Measurements from ENCODE around the gene PFDN2. TPM values are rescaled to one million over a fixed set of nuclear protein-coding genes. Genes with fewer than 3 reads are reported as not detected.
"Not testable (repeated sequence)": the region's sequence is repeated elsewhere in the genome, so short reads cannot be mapped to it uniquely, and the experiment has no call there.

Gene PFDN2
- total and polyA plus RNA-seq, 2 experiments from 2014 or later = 35.9 to 121 TPM

GRCh38 chr1:161069731-161070270 lies 48.0 kb downstream of the PFDN2 start, which contains the start of gene ARHGAP30:
Gene ARHGAP30, minus strand, starts transcription at chr1:161069891. Its CDS starts 267 bp downstream, at chr1:161069624.
- no peaks in the 10 kb centered on the region for H3K36me3 ChIP-seq (ENCODE audit: low read depth)
- no peak within 1 kb of the TSS for H3K9ac ChIP-seq
- H3K4me3 ChIP-seq = no peak within 1 kb of the TSS
- no peak within 1 kb of the TSS for H3K4me2 ChIP-seq (ENCODE audit: unreplicated experiment)
- no peak for DNase-seq
- no peaks in the 10 kb centered on the region for H3K4me1 ChIP-seq (ENCODE audit: insufficient read depth)
- H4K20me1 ChIP-seq (ENCODE audit: insufficient read depth) = no peaks in the 10 kb centered on the region
- no peak within 1 kb of the TSS for H2AFZ ChIP-seq
- H3K27ac ChIP-seq = no peak within 1 kb of the TSS
- TF ChIP-seq EZH2 (IDR thresholded peaks at IDR 0.05; ENCODE audit: insufficient read depth, poor library complexity, severe bottlenecking) (no peak), EZH2phosphoT487 (IDR thresholded peaks at IDR 0.05; ENCODE audit: insufficient read depth, low read depth) (no peak)
- in situ Hi-C loops (cut with MboI) = no loop called here
- 82 to 83% methylated on average over 9 of the region's 9 CpGs for WGBS, 2 experiments (ENCODE audit: low coverage in 1 of 2, low lambda C conversion rate in 2 of 2, missing lambda C conversion rate in 2 of 2)
- no peaks in the 10 kb centered on the region for H3F3A ChIP-seq (ENCODE audit: insufficient read depth)
- no peaks in the 10 kb centered on the region for H3K9me3 ChIP-seq (ENCODE audit: low read depth)
- H3K79me2 ChIP-seq (ENCODE audit: insufficient read depth) = no peaks in the 10 kb centered on the region
- no peaks in the 10 kb centered on the region for H3K27me3 ChIP-seq (replicated peaks; ENCODE audit: insufficient read depth)
- H3K9me2 ChIP-seq (ENCODE audit: insufficient read depth) = no peaks in the 10 kb centered on the region

- TF ChIP-seq EZH2phosphoT487 (IDR thresholded peaks at IDR 0.05; ENCODE audit: insufficient read depth, low read depth) (no peak), EZH2 (IDR thresholded peaks at IDR 0.05; ENCODE audit: insufficient read depth, poor library complexity, severe bottlenecking) (no peak)
- H3K9me3 ChIP-seq (ENCODE audit: low read depth) = no peaks in the 10 kb centered on the region
- H4K20me1 ChIP-seq (ENCODE audit: insufficient read depth) = no peaks in the 10 kb centered on the region
- in situ Hi-C loops (cut with MboI) = no loop called here
- no peak for DNase-seq
- H3K4me2 ChIP-seq (ENCODE audit: unreplicated experiment) = no peak overlapping the region
- H3F3A ChIP-seq (ENCODE audit: insufficient read depth) = no peaks in the 10 kb centered on the region
- H3K4me3 ChIP-seq = no peak overlapping the region
- WGBS, 2 experiments (ENCODE audit: low coverage in 1 of 2, low lambda C conversion rate in 2 of 2, missing lambda C conversion rate in 2 of 2) = 84 to 95% methylated on average over 8 to 9 of the region's 9 CpGs
- H3K9me2 ChIP-seq (ENCODE audit: insufficient read depth) = no peaks in the 10 kb centered on the region
- H3K27me3 ChIP-seq (replicated peaks; ENCODE audit: insufficient read depth) = no peaks in the 10 kb centered on the region
- H3K9ac ChIP-seq = no peak overlapping the region
- H3K27ac ChIP-seq = no peak overlapping the region
- H2AFZ ChIP-seq = no peak overlapping the region
- no peaks in the 10 kb centered on the region for H3K36me3 ChIP-seq (ENCODE audit: low read depth)
- no peaks in the 10 kb centered on the region for H3K4me1 ChIP-seq (ENCODE audit: insufficient read depth)
- no peaks in the 10 kb centered on the region for H3K79me2 ChIP-seq (ENCODE audit: insufficient read depth)
Measured at GRCh38 chr1:161069241-161069640, 48.6 kb downstream of the PFDN2 start.

GRCh38 chr1:161068306-161069234 lies 49.3 kb downstream of the PFDN2 start:
- H3K4me2 ChIP-seq (ENCODE audit: unreplicated experiment) = no peak overlapping the region
- in situ Hi-C loops (cut with MboI) = no loop called here
- H3K9ac ChIP-seq = no peak overlapping the region
- no peaks in the 10 kb centered on the region for H3K36me3 ChIP-seq (ENCODE audit: low read depth)
- no peak for TF ChIP-seq EZH2phosphoT487 (IDR thresholded peaks at IDR 0.05; ENCODE audit: insufficient read depth, low read depth)
- no peak for TF ChIP-seq EZH2 (IDR thresholded peaks at IDR 0.05; ENCODE audit: insufficient read depth, poor library complexity, severe bottlenecking)
- no peaks in the 10 kb centered on the region for H3K4me1 ChIP-seq (ENCODE audit: insufficient read depth)
- H2AFZ ChIP-seq = peak overlapping the region; percentile 58
- no peaks in the 10 kb centered on the region for H3F3A ChIP-seq (ENCODE audit: insufficient read depth)
- no peaks in the 10 kb centered on the region for H3K27me3 ChIP-seq (replicated peaks; ENCODE audit: insufficient read depth)
- WGBS, 2 experiments (ENCODE audit: low coverage in 1 of 2, low lambda C conversion rate in 2 of 2, missing lambda C conversion rate in 2 of 2) = 76 to 82% methylated on average over 10 of the region's 10 CpGs
- H3K9me3 ChIP-seq (ENCODE audit: low read depth) = no peaks in the 10 kb centered on the region
- no peak overlapping the region for H3K27ac ChIP-seq
- DNase-seq = no peak
- no peaks in the 10 kb centered on the region for H4K20me1 ChIP-seq (ENCODE audit: insufficient read depth)
- no peak overlapping the region for H3K4me3 ChIP-seq
- H3K79me2 ChIP-seq (ENCODE audit: insufficient read depth) = no peaks in the 10 kb centered on the region
- H3K9me2 ChIP-seq (ENCODE audit: insufficient read depth) = no peaks in the 10 kb centered on the region

DNA sequence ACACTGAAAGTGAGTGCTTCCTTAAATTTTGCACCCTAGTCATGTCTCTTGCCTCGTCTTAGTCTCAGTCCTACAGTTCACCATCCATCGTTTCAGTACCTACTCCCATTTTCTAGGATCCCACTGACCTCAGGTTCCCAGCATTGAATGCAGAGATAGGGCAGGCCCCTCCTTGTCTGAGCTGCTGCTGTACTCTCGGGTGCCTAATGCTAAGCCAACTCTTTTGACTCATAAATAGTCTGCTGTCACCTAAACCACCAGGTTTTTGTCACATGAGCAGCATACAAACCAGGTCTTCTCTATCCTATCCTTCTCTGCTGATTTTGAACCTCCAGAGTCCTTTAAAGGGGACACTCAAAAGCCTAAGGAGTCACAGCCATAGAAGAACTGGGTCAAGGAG lies 51.1 kb downstream of the PFDN2 start:
- 43 to 52% methylated on average over 3 of the region's 3 CpGs for WGBS, 2 experiments (ENCODE audit: low coverage in 1 of 2, low lambda C conversion rate in 2 of 2, missing lambda C conversion rate in 2 of 2)
- no peak for DNase-seq
- H3K27ac ChIP-seq = no peak overlapping the region
- no peaks in the 10 kb centered on the region for H3K4me1 ChIP-seq (ENCODE audit: insufficient read depth)
- H3K27me3 ChIP-seq (replicated peaks; ENCODE audit: insufficient read depth) = no peaks in the 10 kb centered on the region
- no peaks in the 10 kb centered on the region for H3K79me2 ChIP-seq (ENCODE audit: insufficient read depth)
- no peaks in the 10 kb centered on the region for H3F3A ChIP-seq (ENCODE audit: insufficient read depth)
- TF ChIP-seq EZH2phosphoT487 (IDR thresholded peaks at IDR 0.05; ENCODE audit: insufficient read depth, low read depth) = no peak
- no peak for TF ChIP-seq EZH2 (IDR thresholded peaks at IDR 0.05; ENCODE audit: insufficient read depth, poor library complexity, severe bottlenecking)
- no peaks in the 10 kb centered on the region for H3K9me2 ChIP-seq (ENCODE audit: insufficient read depth)
- no peak overlapping the region for H3K4me2 ChIP-seq (ENCODE audit: unreplicated experiment)
- H4K20me1 ChIP-seq (ENCODE audit: insufficient read depth) = no peaks in the 10 kb centered on the region
- H3K4me3 ChIP-seq = no peak overlapping the region
- in situ Hi-C loops (cut with MboI) = no loop called here
- H3K9ac ChIP-seq = no peak overlapping the region
- H2AFZ ChIP-seq = no peak overlapping the region
- H3K9me3 ChIP-seq (ENCODE audit: low read depth) = no peaks in the 10 kb centered on the region
- no peaks in the 10 kb centered on the region for H3K36me3 ChIP-seq (ENCODE audit: low read depth)

DNA sequence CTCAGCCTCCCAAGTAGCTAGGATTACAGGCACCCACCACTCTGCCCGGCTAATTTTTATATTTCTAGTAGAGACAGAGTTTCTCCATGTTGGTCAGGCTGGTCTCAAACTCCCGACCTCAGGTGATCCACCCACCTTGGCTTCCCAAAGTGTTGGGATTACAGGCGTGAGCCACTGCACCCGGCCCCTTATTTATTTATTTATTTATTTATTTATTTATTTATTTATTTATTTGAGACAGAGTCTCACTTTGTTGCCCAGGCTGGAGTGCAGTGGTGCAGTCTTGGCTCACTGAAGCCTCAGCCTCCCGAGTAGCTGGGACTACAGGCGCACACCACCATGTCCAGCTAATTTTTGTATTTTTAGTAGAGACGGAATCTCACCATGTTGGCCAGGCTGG lies 52.2 kb downstream of the PFDN2 start:
- in situ Hi-C loops (cut with MboI); H3K4me3 ChIP-seq; H3K36me3 ChIP-seq (ENCODE audit: low read depth); H3F3A ChIP-seq (ENCODE audit: insufficient read depth); H3K9me2 ChIP-seq (ENCODE audit: insufficient read depth); H3K79me2 ChIP-seq (ENCODE audit: insufficient read depth); H4K20me1 ChIP-seq (ENCODE audit: insufficient read depth); H3K4me1 ChIP-seq (ENCODE audit: insufficient read depth); H3K27me3 ChIP-seq (replicated peaks; ENCODE audit: insufficient read depth); H3K27ac ChIP-seq; H3K9ac ChIP-seq; H3K4me2 ChIP-seq (ENCODE audit: unreplicated experiment); H3K9me3 ChIP-seq (ENCODE audit: low read depth); DNase-seq; H2AFZ ChIP-seq: not testable (repeated sequence)
- WGBS, 2 experiments (ENCODE audit: low coverage in 1 of 2, low lambda C conversion rate in 2 of 2, missing lambda C conversion rate in 2 of 2) = 80 to 86% methylated on average over 7 of the region's 7 CpGs

- H3K9me3 ChIP-seq (ENCODE audit: low read depth); H2AFZ ChIP-seq; H3K4me2 ChIP-seq (ENCODE audit: unreplicated experiment); H4K20me1 ChIP-seq (ENCODE audit: insufficient read depth); H3F3A ChIP-seq (ENCODE audit: insufficient read depth); H3K36me3 ChIP-seq (ENCODE audit: low read depth); H3K4me1 ChIP-seq (ENCODE audit: insufficient read depth); H3K9ac ChIP-seq; H3K4me3 ChIP-seq; H3K79me2 ChIP-seq (ENCODE audit: insufficient read depth); H3K27me3 ChIP-seq (replicated peaks; ENCODE audit: insufficient read depth); H3K27ac ChIP-seq; in situ Hi-C loops (cut with MboI); H3K9me2 ChIP-seq (ENCODE audit: insufficient read depth); DNase-seq: not testable (repeated sequence)
- 65 to 66% methylated on average over 6 of the region's 6 CpGs for WGBS, 2 experiments (ENCODE audit: low coverage in 1 of 2, low lambda C conversion rate in 2 of 2, missing lambda C conversion rate in 2 of 2)
Measured at GRCh38 chr1:161063936-161064335, 53.9 kb downstream of the PFDN2 start.
